Measurements from ENCODE around the gene CLSTN2.

CLSTN2 gene

GRCh38 chr3:140610544-140610943, 675.6 kb downstream of the CLSTN2 start:
- in situ Hi-C loops (cut with HindIII; ENCODE audit: low sequenced_read_pairs), result no loop called here

- in situ Hi-C loops (cut with HindIII; ENCODE audit: low sequenced_read_pairs), result no loop called here
Observed at GRCh38 chr3:140614001-140614400, 679.0 kb downstream of the CLSTN2 start.

GRCh38 chr3:140617135-140617534, 682.1 kb downstream of the CLSTN2 start:
- in situ Hi-C loops (cut with HindIII; ENCODE audit: low sequenced_read_pairs), result loop anchor here (5.0 kb wide), 1 partner anchor 65 kb away; no protein-coding TSS in a partner anchor

- in situ Hi-C loops (cut with HindIII; ENCODE audit: low sequenced_read_pairs), result no loop called here
Observed at GRCh38 chr3:140626856-140627255, 691.9 kb downstream of the CLSTN2 start.

All from DLD1 (cell line).